ENCODE results near the gene ZMYM4. TPM values are rescaled to one million over a fixed set of nuclear protein-coding genes. Genes with fewer than 3 reads are reported as not detected.

ZMYM4 gene
- total RNA-seq, 2 donors from 2014 or later = 131 to 153 TPM

- peaks cover 2% of the 10 kb centered on the region for H3K4me1 Mint-ChIP-seq
- peaks cover 61% of the 10 kb centered on the region for H3K36me3 Mint-ChIP-seq (ENCODE audit: low read depth)
- no peak overlapping the region for H3K27ac Mint-ChIP-seq
- no peak for DNase-seq
- Histone ChIP-seq H3K36me3 (ENCODE audit: control insufficient read depth, insufficient read depth, low read length) (peaks cover 72% of the 10 kb centered on the region), H3K27ac (ENCODE audit: low read depth, low read length) (no peak overlapping the region), H3K4me3 (ENCODE audit: low read length) (no peak overlapping the region), H3K4me1 (ENCODE audit: control insufficient read depth, insufficient read depth, low read length) (no peaks in the 10 kb centered on the region), H3K27me3 (ENCODE audit: control insufficient read depth, insufficient read depth, low read length, poor library complexity, severe bottlenecking) (no peaks in the 10 kb centered on the region), H3K9me3 (ENCODE audit: control insufficient read depth, low read length) (peaks cover 28% of the 10 kb centered on the region), H3K9ac (ENCODE audit: extremely low read depth, low read length, poor library complexity, severe bottlenecking) (no peak overlapping the region)
- H3K9me3 Mint-ChIP-seq = peaks cover 29% of the 10 kb centered on the region
- no peaks in the 10 kb centered on the region for H3K27me3 Mint-ChIP-seq (ENCODE audit: insufficient read depth)
- no peak for TF ChIP-seq CTCF (conservative IDR thresholded peaks at IDR 0.05)
- 97 to 100% methylated on average over 3 of the region's 3 CpGs for WGBS, 2 experiments (ENCODE audit: insufficient coverage in 1 of 2, insufficient read length in 1 of 2)
- no peak overlapping the region for H3K4me3 Mint-ChIP-seq
These were observed 16.3 kb downstream of the ZMYM4 start for GRCh38 chr1:35284852-35285251.

- Mint-ChIP-seq H3K27me3 (ENCODE audit: insufficient read depth) (no peaks in the 10 kb centered on the region), H3K4me1 (peaks cover 2% of the 10 kb centered on the region), H3K4me3 (no peak overlapping the region), H3K36me3 (ENCODE audit: low read depth) (peaks cover 57% of the 10 kb centered on the region), H3K27ac (no peak overlapping the region), H3K9me3 (peaks cover 26% of the 10 kb centered on the region)
- Histone ChIP-seq H3K4me1 (ENCODE audit: control insufficient read depth, insufficient read depth, low read length) (no peaks in the 10 kb centered on the region), H3K27me3 (ENCODE audit: control insufficient read depth, insufficient read depth, low read length, poor library complexity, severe bottlenecking) (no peaks in the 10 kb centered on the region), H3K9me3 (ENCODE audit: control insufficient read depth, low read length) (peaks cover 18% of the 10 kb centered on the region), H3K9ac (ENCODE audit: extremely low read depth, low read length, poor library complexity, severe bottlenecking) (no peak overlapping the region), H3K27ac (ENCODE audit: low read depth, low read length) (no peak overlapping the region), H3K4me3 (ENCODE audit: low read length) (no peak overlapping the region), H3K36me3 (ENCODE audit: control insufficient read depth, insufficient read depth, low read length) (peaks cover 72% of the 10 kb centered on the region)
- no peak for DNase-seq
- no peak for TF ChIP-seq CTCF (conservative IDR thresholded peaks at IDR 0.05)
- 97 to 100% methylated on average over 3 to 5 of the region's 5 CpGs for WGBS, 2 experiments (ENCODE audit: insufficient coverage in 1 of 2, insufficient read length in 1 of 2)
These were observed 17.5 kb downstream of the ZMYM4 start for GRCh38 chr1:35285771-35286606.

GRCh38 chr1:35287807-35288640 lies 19.5 kb downstream of the ZMYM4 start:
- H3K27ac ChIP-seq (ENCODE audit: low read depth, low read length) = no peak overlapping the region
- no peak overlapping the region for H3K27ac Mint-ChIP-seq

More at GRCh38 chr1:35287807-35288640, 19.5 kb downstream of the ZMYM4 start:
- no peaks in the 10 kb centered on the region for H3K4me1 ChIP-seq (ENCODE audit: control insufficient read depth, insufficient read depth, low read length)
- no peak overlapping the region for H3K4me3 ChIP-seq (ENCODE audit: low read length)
- Mint-ChIP-seq H3K4me1 (peaks cover 2% of the 10 kb centered on the region), H3K36me3 (ENCODE audit: low read depth) (peaks cover 55% of the 10 kb centered on the region), H3K9me3 (peaks cover 15% of the 10 kb centered on the region), H3K4me3 (no peak overlapping the region), H3K27me3 (ENCODE audit: insufficient read depth) (no peaks in the 10 kb centered on the region)
- H3K27me3 ChIP-seq (ENCODE audit: control insufficient read depth, insufficient read depth, low read length, poor library complexity, severe bottlenecking) = no peaks in the 10 kb centered on the region
- no peaks in the 10 kb centered on the region for H3K9me3 ChIP-seq (ENCODE audit: control insufficient read depth, low read length)
- peaks cover 73% of the 10 kb centered on the region for H3K36me3 ChIP-seq (ENCODE audit: control insufficient read depth, insufficient read depth, low read length)
- no peak for TF ChIP-seq CTCF (conservative IDR thresholded peaks at IDR 0.05)
- WGBS, 2 experiments (ENCODE audit: insufficient coverage in 1 of 2, insufficient read length in 1 of 2) = 96 to 100% methylated on average over 4 to 9 of the region's 9 CpGs
- H3K9ac ChIP-seq (ENCODE audit: extremely low read depth, low read length, poor library complexity, severe bottlenecking) = no peak overlapping the region
- DNase-seq = no peak
